Glomerular visceral epithelial cell (primary cell): ENCODE measurements around the gene CENPV.

Experiments
- DNase-seq: peaks from one replicate; pipeline ENCODE4 v3.0.0-alpha.2; 2016; ENCODE audit errors: extremely low spot score

CENPV gene

DNA sequence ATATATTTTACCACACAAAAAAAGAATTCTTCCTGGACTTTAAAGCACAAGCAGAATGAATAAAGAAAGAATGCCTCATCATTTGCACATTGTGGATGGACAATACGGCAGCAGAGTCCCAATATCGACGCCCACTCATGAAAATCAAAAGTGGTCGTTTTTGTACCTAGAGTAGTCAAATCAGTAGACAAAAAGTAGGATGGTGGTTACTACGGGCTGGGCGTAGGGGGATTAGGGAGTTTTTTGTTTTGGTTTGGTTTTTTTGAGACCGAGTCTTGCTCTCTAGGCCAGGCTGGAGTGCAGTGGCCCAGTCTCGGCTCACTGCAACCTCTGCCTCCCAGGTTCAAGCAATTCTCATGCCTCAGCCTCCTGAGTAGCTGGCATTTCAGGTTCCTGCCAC lies 8.6 kb upstream of the CENPV start:
- no peak for DNase-seq

DNA sequence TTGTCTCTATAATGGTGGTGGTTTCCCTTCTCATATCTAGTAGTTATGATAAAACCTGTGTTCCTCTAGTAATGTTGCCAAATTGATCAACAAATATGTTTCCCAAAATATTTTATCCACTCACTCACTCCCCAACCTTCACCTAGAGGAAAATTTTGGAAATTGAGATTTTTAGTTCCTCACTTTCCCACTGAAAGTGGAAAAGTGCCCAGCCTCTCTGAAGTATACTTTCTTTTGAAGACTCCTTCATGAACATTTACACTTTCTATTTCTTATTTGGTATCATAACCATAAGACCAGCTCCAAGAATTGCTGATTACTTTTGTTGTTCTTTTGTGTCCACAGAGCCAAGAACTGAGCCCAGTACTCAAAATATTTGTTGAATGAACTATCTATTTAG lies 5.1 kb upstream of the CENPV start:
- no peak for DNase-seq

DNA sequence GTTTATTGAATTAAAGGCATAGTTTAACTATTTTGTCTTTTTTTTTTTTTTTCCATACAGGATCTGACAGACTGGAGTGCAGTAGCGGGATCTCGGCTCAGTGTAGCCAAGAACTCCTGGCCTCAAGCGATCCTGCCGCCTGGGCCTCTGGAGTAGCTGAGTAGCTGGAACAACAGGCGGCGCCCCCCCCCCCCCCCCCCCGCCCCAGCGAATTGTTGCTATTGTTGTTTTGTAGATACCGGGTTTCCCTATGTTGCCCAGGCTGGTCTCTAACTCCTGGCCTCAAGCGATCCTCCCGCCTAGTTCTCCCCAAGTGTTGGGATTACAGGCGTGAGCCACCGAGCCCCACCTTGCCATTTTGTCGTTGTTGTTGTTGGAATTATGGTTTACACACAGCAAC lies 1.3 kb upstream of the CENPV start:
- DNase-seq, result no peak

DNA sequence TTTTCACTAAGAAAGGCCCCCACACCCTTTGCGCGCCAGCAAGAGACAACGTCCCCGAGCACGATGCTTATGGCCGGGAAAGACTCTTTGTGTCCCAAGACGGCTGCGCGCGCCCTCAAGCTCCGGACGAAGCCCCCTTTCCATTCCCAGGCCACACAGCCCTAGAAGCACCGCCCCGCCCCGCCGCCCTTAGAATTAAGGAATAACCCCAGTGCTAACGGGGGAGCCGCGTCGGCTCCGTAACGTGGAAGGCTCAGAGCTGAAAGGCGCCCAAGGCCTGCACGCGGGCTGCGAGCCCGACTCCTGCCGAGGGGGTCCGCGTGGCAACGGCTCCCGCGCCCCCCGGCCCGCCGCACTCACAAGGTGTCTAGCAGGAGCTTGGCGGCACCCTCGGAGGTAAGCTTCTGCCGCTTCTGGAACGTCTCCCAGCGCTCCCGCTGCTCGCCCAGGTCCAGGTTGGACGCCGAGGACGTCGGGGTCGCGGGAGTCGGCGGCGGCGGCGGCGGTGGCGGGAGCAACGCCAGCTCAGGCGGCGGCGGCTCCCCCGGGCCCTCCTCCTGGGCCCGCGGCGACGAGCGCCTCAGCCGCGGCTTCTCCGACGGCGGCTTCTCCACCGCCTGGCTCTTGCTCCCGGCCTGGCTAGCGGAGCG lies 477 bp downstream of the CENPV start:
- peak; percentile 14 for DNase-seq

DNA sequence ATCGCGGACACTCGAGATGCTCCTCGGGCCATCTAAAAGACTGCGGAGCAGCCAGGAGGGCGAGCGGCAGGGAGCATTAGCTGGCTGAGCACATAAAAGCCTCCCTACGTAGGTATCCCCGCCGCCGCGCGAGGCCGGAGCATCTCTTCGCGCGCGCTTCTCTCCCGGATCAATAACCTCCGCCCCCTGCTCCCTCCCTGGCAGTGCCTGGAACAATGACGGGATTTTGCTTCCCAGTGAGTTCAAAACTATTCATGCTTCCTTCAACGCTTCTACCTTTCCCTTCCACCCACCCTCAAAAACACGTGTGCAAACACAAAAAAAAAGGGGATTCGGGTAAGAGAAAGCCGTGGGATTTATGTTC lies 984 bp downstream of the CENPV start:
- no peak for DNase-seq

DNA sequence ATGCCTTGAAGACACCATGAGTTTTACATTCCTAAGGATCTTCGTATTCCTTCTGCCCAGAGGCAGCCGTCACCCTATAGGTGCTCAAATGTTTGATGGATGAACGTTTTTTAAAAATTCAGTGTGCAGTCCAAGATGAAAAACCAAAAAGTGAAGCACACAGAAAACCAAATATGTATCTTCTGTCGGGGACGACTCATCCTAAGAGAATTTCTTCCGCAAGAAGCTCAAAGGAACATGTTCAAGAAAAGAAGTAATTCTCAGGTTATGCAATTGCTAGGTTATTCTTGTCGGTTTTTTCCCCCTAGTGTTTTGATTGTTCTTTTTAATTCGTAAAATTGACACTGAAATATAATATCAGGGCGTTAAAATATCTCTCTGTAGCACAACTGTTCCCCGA lies 1.4 kb downstream of the CENPV start:
- DNase-seq, result no peak

DNA sequence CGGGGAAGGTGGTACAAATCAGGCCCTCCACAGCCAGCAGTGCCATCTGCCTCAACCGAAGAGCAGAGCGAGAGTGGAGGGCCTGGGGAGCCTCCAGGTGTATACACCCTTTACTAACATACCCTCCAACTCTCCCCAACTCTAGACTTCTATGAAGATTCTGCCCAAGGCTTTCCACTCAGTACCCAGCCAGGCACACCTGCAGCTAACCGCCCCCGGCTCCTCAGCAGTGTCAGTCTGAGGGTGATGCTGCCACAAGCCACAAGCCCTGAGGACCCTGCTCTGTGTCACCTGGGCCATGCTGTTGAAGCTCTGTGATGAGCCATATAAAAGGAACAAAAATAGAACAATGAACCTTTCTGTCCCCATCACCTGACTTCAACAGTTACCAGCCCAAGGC lies 3.8 kb downstream of the CENPV start:
- no peak for DNase-seq

DNA sequence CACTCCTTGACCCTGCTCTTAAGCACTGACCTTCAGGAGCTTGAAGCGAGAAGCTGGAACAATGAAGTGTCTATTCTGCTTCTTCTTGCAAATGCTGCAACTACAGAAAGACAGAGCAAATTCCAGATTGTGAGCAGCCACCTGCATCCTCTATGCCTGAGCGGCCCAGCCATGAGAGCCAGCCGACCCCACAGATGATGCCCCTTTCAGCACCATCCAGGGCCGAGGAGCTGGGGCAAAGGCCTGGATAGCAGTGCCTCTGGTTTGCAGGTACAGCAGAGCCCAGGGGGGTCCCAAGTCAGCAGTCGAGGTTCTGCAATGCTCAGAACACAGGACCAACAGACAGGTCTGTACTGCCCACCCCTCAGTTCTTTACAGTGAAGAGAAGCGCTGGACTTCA lies 4.7 kb downstream of the CENPV start:
- DNase-seq, result no peak

DNA sequence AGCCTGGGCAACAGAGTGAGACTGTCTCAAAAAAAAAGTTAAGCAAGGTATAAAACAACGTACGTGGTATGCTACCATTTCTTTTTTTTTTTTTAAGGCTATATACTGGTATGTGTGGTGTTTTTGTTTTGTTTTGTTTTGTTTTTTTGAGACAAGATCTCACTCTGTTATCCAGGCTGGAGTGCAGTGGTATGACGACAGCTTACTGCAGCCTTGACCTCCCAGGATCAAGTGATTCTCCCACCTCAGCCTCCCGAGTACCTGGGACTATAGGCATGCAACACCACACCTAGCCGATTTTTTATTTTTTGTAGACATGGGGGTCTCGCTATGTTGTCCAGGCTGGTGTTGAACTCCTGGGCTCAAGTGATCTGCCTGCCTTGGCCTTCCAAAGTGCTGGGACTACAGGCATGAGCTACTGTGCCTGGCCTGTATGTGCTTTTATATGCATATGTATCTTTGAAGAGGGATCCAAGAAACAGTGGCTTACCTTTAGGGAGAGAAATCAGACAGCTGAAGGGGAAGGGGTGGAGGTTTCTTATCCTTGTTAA lies 6.5 kb downstream of the CENPV start:
- no peak for DNase-seq

DNA sequence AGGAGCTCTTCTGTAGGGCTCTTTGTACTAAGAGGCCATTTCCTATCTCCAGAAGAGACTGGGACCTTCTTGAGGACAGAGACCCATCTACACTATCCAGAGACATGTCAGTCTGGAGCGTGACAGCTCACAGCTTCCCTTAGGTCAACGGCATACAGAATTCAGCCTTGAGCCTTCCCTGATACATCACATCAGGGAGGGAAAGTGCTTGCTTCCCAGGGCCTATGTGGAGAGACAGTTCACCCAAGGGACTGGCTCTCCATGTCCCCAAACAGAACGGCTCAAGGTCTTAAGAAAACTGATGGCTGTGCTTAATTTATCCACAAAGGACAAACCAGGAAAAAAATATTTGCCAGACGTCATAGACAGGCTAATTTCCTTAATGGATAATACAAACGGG lies 7.7 kb downstream of the CENPV start:
- DNase-seq, result no peak

DNA sequence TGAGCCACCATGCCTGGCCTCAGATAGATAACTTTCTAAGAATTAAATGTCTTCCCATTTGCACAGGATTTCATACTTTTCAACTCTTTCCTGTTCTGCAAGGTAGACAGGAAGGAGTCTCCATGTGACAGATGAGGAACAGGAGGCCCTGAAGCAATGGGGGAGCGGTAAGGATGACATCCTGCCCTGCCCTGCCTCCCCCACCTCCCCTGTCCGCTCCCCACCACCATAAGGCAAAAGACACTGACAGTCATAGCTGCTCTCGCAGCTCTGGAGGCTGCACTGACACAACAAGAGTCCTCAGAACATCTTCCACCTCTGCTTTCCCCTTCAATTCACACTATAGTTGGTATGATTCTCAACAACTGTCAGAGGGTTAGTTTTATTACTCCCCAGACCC lies 9.7 kb downstream of the CENPV start:
- no peak for DNase-seq

DNA sequence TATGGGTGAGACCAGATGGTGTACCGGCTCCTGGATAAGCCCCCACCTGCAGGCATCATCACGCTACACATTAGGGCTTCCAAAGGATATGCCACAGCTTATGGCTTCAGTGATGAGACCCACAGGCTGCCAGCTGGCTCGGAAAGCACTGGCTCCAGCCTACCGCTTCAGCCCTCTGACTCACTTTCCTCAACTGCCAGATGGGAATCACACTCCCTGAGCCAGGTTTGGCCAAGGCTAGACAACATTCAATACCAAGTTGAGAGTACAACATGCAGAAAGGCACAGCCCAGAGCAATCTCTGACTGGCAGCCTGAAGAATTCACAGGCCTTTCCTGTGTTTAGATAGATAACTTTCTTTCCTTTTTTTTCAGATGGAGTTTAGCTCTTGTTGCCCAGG lies 10.3 kb downstream of the CENPV start:
- no peak for DNase-seq

DNA sequence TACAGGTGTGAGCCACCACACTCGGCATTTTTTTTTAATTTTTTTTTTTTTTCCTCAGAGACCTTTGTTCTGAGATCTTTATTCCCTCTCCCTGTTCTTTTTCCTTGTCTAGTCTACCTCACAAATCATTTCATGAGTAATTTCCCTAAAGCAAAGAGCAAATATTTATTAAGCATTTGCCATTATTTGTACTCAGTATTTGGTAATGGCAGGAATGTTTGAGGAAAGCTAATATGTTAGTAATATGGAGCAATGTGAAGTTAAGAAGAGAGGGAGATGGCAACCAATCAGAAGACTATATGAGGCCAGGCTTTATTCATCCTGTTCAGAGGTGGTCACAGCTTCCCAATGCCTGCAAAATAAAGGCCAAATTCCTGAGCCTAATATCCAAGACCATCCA lies 13.3 kb downstream of the CENPV start:
- DNase-seq, result no peak

DNA sequence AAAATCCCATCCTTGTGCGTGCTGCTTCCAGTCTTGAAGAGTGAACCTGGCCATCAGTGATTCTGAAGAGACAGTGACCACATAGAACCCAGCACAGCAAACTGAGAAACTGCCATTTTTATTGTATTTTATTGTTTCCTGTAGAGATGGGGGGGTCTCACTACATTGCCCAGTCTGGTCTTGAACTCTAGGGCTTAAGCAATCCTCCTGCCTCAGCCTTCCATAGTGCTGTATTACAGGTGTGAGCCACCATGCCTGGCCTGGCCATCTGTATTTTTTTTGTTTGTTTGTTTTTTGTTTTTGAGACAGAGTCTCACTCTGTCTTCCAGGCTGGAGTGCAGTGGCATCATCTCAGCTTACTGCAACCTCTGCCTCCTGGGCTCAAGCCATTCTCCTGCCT lies 13.9 kb downstream of the CENPV start:
- no peak for DNase-seq

DNA sequence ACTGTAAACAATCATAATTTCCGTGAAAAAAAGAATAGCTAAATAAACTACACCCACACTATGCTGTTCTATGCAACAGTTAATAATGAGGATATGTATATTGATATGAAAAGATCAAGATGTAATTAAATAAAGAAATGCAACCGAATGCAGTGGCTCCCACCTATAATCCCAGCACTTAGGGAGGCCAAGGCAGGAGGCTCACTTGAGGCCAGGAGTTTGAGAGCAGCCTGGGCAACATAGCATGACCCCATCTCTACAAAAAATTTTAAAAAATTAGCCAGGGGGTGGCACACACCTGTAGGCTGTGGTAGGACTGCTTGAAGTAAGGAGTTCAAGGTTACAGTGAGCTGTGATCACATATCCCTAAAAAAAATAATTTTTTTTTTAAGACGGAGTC lies 14.9 kb downstream of the CENPV start:
- no peak for DNase-seq

DNA sequence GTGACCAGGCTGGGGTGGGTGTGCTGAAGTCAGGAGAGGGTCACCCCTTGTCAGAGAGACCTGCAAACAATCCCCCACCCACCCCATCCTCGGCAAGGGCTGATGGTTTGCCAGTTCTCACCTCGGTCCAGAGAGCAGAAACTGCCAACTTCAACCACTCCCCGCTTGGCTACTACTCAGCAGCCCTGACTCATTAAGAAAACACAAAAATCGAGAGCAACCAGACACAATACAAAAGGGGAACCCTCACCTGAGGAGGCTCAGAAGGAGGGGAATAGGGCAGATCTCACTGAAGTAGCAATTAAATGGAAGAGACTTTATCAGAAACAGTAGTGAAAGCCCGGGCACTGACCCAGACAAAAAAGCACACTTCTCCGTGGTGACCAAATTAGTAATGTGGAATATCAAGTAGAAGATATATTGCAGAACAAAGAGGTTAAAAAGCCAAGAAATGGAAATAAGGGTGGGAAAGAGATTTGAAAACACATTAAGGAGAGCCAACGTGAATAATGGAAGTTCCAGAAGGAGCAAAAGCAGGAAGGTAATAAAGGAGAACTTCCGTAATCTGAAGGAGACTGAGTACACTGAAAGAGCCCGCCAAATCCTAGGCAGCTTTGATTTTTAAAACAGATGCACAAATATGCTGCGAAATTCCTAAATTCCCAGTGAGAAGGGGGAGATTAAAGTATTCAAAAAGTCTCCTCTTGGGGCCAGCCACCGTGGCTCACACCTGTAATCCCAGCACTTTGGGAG lies 23.6 kb downstream of the CENPV start:
- DNase-seq, result peak; percentile 52

DNA sequence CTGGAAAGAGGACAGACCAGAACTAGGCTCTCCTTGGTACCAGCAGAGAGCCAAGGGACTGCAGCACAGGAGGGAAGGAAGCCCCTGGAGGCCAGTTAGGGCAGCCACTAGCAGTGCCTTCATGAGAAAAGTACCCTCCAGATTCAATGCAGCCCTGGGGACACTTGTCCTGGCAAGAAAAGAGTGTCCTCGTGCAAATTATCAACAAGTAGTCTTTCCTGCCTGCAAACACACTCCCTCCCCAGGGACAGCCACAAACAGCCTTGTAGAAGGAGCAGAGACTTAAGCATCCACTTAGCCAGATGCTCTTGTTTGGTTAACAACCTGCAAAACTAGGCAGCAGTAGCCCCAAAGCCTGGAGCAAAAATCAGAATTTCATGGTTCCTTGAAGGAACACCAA lies 24.3 kb downstream of the CENPV start:
- DNase-seq, result no peak

DNA sequence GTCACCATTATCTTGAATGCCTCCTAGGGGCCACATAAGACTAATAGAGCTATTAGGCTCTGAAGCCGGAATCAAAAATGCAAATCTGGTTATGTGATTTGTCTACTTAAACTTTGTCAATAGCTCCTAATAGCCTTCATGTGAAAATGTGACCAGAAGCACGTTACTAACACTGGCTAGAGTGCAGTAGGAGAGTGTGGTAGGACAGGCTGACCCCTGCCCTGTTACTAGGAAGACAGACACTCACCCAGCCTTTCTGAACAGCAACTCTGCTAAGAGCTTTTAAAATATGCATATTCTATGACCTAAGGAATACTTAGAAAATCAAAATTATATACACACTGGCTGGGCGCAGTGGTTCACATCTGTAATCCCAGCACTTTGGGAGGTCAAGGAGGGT lies 26.3 kb downstream of the CENPV start:
- DNase-seq, result no peak

DNA sequence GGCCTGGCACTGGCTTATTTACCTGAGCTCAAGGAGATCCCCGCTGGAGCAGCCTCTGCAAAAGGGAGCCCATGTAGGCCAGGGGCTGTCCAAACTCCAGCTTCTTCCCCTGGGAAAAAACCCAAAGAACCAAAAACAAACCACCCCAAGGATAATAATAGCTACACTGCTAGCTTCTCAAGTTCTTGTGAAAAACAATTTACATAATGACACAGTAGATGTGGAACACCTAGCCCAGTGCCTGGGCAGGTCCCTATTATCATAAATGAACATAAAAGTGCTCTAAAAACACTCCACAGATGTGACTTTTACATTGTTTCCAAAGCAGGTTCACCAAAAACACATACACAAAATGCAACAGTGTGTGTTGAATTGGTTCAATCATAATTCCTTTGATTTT lies 27.3 kb downstream of the CENPV start:
- no peak for DNase-seq

DNA sequence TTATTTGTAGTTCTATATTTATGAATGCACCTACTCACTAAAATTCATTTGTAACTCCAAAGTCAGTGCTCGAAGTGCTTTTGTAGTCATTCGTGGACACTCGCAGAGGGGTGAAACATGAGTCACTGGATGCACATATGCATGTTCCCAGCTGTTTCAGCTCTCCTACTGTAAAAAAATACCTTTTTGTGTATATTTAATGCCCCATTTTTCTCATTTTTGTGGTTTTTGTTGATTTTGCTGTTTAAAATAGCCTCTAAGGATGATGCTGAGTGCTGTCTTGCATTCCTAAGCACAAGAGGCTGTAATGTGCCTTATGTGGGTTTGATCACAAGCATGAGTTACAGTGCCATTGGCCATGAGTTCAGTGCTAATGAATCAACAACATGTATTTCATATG lies 30.6 kb downstream of the CENPV start:
- DNase-seq, result no peak

DNA sequence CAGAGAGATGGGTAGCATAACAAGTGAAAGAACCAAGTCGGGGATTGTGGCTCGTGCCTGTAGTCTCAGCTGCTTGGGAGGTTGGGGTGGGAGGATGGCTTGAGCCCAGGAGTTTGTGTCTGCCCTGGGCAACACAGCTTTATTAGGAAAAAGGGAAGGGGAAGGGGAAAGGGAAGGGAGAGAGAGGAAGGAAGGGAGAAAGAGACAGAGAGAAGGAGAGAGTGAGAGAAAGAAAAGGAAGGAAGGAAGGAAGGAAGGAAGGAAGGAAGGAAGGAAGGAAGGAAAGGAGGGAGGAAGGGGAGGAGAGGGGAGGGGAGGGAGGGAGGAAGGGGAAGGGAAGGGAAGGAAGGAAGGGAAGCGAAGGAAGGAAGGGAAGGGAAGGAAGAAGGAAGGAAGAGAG lies 33.3 kb downstream of the CENPV start:
- DNase-seq, result no peak

DNA sequence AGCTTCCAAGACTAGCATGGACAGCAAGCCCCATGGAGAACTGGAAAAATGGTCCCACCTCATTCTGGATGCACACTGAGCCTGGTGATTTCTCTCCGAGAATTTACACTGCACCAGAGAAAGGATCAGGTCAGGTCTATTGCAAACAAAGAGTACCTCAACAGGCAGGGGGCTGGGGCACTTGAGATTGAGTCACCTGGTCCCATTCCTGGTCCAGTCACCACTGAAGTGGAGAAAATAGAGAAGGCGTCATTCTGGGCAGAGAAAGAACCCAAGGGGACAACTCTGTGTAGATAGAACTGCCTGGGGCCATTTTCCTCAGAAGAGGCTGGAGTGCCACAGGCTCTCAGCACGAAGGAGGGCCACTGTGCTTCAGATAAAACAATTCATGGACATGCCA lies 38.4 kb downstream of the CENPV start:
- no peak for DNase-seq

DNA sequence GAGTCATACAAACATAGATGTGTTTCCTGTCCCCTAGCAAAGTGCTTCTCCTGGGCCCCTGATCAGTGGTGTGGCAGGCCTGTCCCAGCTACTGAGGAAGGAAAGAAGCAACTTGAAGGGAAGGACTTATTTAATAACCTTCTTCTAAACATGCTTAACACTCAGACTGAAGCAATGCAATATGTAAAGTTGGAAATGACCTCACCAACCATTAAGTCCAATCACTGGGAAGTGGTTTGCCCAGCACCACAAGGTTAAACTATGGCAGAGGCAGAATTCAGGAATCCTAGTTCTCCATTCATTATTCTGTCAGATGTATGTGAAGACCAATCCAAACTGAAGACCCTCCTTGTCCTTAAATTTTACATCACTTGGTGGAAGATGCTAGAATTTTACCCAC lies 39.1 kb downstream of the CENPV start:
- no peak for DNase-seq
